HEK293 (cell line): ENCODE measurements around the gene KLK11.

Experiments
- CTCF ChIA-PET: fragments of 350-600 bp; formaldehyde crosslinking; extraction: SDS; loops from one replicate; lab custom pipeline; 2021; ENCODE audit warnings: antibody characterized with exemption; lab: Yijun Ruan, JAX
- POLR2A ChIA-PET: fragments of 300-600 bp; formaldehyde crosslinking; extraction: SDS; loops from one replicate; lab custom pipeline; 2020; ENCODE audit warnings: antibody characterized with exemption, inconsistent platforms; lab: Yijun Ruan, JAX
- H3K27ac ChIP-seq: fragments of 200-500 bp; sonication (Bioruptor generic); 2 replicates; pipeline ENCODE4 v1.5.1; 2014; ENCODE audit warnings: low read depth, low read length, control low read depth, inconsistent platforms; ENCODE audit errors: extremely low read depth
- H3K36me3 ChIP-seq, 2 experiments: fragments of 200-500 bp in 1 of 2; sonication (Bioruptor generic) in 1 of 2; 1 replicate in 1 of 2; 2 replicates in 1 of 2; pipeline ENCODE4 v1.5.1; 2014 to 2017; ENCODE audit warnings: inconsistent platforms in 2 of 2, low read length in 2 of 2; ENCODE audit not compliant: control insufficient read depth in 2 of 2, insufficient read depth in 1 of 2
- H3K4me1 ChIP-seq: fragments of 200-500 bp; sonication (Bioruptor generic); 2 replicates; pipeline ENCODE4 v1.5.1; 2014; ENCODE audit warnings: mild to moderate bottlenecking, low read length, inconsistent platforms; ENCODE audit not compliant: control insufficient read depth, insufficient read depth
- H3K4me3 ChIP-seq: 2 replicates; pipeline ENCODE4 v1.5.1; 2011; ENCODE audit warnings: low read depth, mild to moderate bottlenecking, control low read depth, low read length, moderate library complexity
- H3K9me3 ChIP-seq: fragments of 200-500 bp; sonication (Bioruptor generic); 2 replicates; pipeline ENCODE4 v1.5.1; 2014; ENCODE audit warnings: low read depth, low read length, inconsistent platforms; ENCODE audit not compliant: control insufficient read depth, insufficient read depth
- TCF7L2 ChIP-seq: IDR thresholded peaks from 2 replicates; pipeline ENCODE4 v1.6.1; 2011; ENCODE audit warnings: low read depth, mild to moderate bottlenecking, inconsistent platforms, low read length, moderate library complexity, borderline replicate concordance
- ZFHX2 ChIP-seq: fragments of 450-650 bp; formaldehyde crosslinking; conservative IDR thresholded peaks from 2 replicates; pipeline ENCODE4 v1.5.1; 2016; ENCODE audit warnings: missing biosample characterization, missing genetic modification characterization
- ZNF112 ChIP-seq: fragments of 450-650 bp; formaldehyde crosslinking; IDR thresholded peaks from 2 replicates; pipeline ENCODE4 v1.5.0; 2017; ENCODE audit warnings: missing biosample characterization, missing genetic modification characterization
- ZNF16 ChIP-seq: fragments of 450-650 bp; formaldehyde crosslinking; IDR thresholded peaks from 2 replicates; pipeline ENCODE4 v1.5.1; 2016; ENCODE audit warnings: low read depth, missing biosample characterization, missing genetic modification characterization
- ZNF223 ChIP-seq: fragments of 450-650 bp; formaldehyde crosslinking; IDR thresholded peaks from 2 replicates; pipeline ENCODE4 v1.5.1; 2016; ENCODE audit warnings: missing biosample characterization, missing genetic modification characterization
- ZNF266 ChIP-seq: fragments of 450-650 bp; formaldehyde crosslinking; IDR thresholded peaks from 2 replicates; pipeline ENCODE4 v1.5.1; 2016; ENCODE audit warnings: missing biosample characterization, missing genetic modification characterization, low read depth
- ZNF302 ChIP-seq: fragments of 450-650 bp; formaldehyde crosslinking; IDR thresholded peaks from 2 replicates; pipeline ENCODE4 v1.5.1; 2016; ENCODE audit warnings: missing biosample characterization, missing genetic modification characterization, low read depth
- ZNF335 ChIP-seq: fragments of 450-650 bp; formaldehyde crosslinking; conservative IDR thresholded peaks from 2 replicates; pipeline ENCODE4 v1.5.1; 2016; ENCODE audit warnings: missing biosample characterization, missing genetic modification characterization
- ZNF350 ChIP-seq: fragments of 450-650 bp; formaldehyde crosslinking; IDR thresholded peaks from 2 replicates; pipeline ENCODE4 v1.5.0; 2017; ENCODE audit warnings: missing biosample characterization, mild to moderate bottlenecking, missing genetic modification characterization
- ZNF404 ChIP-seq: fragments of 450-650 bp; formaldehyde crosslinking; IDR thresholded peaks from 2 replicates; pipeline ENCODE4 v1.5.1; 2017; ENCODE audit warnings: missing biosample characterization, missing genetic modification characterization
- ZNF560 ChIP-seq: fragments of 450-650 bp; formaldehyde crosslinking; IDR thresholded peaks from 2 replicates; pipeline ENCODE4 v1.5.1; 2017; ENCODE audit warnings: missing biosample characterization, missing genetic modification characterization, borderline replicate concordance
- ZNF585B ChIP-seq: fragments of 450-650 bp; formaldehyde crosslinking; IDR thresholded peaks from 2 replicates; pipeline ENCODE4 v1.5.1; 2016; ENCODE audit warnings: missing biosample characterization, missing genetic modification characterization
- ZNF707 ChIP-seq: fragments of 450-650 bp; formaldehyde crosslinking; IDR thresholded peaks from 2 replicates; pipeline ENCODE4 v1.5.1; 2016; ENCODE audit warnings: missing biosample characterization, missing genetic modification characterization
- ZNF785 ChIP-seq: fragments of 450-650 bp; formaldehyde crosslinking; IDR thresholded peaks from 2 replicates; pipeline ENCODE4 v1.5.1; 2016; ENCODE audit warnings: missing biosample characterization, missing genetic modification characterization
- ZNF830 ChIP-seq: fragments of 450-650 bp; IDR thresholded peaks from 2 replicates; pipeline ENCODE4 v1.5.0; 2018; ENCODE audit warnings: missing biosample characterization, missing genetic modification characterization, low read depth, mild to moderate bottlenecking, moderate library complexity
- TF ChIP-seq, protein P1 (sequence below): fragments of 450-650 bp; formaldehyde crosslinking; optimal IDR thresholded peaks from 2 replicates; pipeline ENCODE3; 2016; ENCODE audit warnings: missing biosample characterization, mild to moderate bottlenecking, missing genetic modification characterization
- TF ChIP-seq, protein P2 (sequence below): fragments of 450-650 bp; formaldehyde crosslinking; IDR thresholded peaks from 2 replicates; pipeline ENCODE4 v1.5.1; 2016; ENCODE audit warnings: missing biosample characterization, missing genetic modification characterization, borderline replicate concordance
- TF ChIP-seq, protein P3 (sequence below): fragments of 450-650 bp; formaldehyde crosslinking; IDR thresholded peaks from 2 replicates; pipeline ENCODE4 v1.5.1; 2016; ENCODE audit warnings: missing biosample characterization, missing genetic modification characterization
- TF ChIP-seq, protein P4 (sequence below): fragments of 450-650 bp; formaldehyde crosslinking; IDR thresholded peaks from 2 replicates; pipeline ENCODE4 v1.5.1; 2016; ENCODE audit warnings: missing biosample characterization, missing genetic modification characterization
- TF ChIP-seq, protein P5 (sequence below): fragments of 450-650 bp; formaldehyde crosslinking; IDR thresholded peaks from 2 replicates; pipeline ENCODE4 v1.5.1; 2017; ENCODE audit warnings: missing biosample characterization, missing genetic modification characterization

The KLK11 gene, protein sequence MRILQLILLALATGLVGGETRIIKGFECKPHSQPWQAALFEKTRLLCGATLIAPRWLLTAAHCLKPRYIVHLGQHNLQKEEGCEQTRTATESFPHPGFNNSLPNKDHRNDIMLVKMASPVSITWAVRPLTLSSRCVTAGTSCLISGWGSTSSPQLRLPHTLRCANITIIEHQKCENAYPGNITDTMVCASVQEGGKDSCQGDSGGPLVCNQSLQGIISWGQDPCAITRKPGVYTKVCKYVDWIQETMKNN

DNA sequence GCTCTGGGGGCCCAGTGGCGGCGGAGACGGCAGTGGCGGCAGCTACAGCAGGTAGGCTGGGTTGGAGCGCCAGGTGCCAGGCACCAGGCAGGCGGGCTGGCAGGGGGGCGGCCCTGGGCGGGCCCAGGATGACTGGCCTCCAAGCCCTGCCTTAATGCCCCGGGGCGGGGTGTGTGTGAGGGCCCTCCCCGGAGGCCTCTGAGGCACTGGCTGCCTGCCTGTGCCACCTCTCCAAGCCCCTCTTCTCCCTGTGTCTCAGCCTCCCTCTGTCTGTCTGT is at the start of gene KLK11:
Gene KLK11, minus strand, starts transcription at position 63 of the 278 bp plus-strand sequence. CDS start 985 bp downstream, outside the sequence.
- H3K4me1 ChIP-seq = no peaks in the 10 kb centered on the region
- H3K9me3 ChIP-seq = no peaks in the 10 kb centered on the region
- no peak within 1 kb of the TSS for H3K27ac ChIP-seq
- TF ChIP-seq ZNF223 (tag by site-specific recombination) (peak; percentile 39; the same call in 1 of the 2 replicates), ZNF112 (no peak)
- TF ChIP-seq, all 188 proteins: peak for 1
- CTCF ChIA-PET = interaction anchor here (2.1 kb wide), 1 partner anchor 10 kb away, joined by 10 read pairs; no protein-coding TSS in a partner anchor
- H3K36me3 ChIP-seq = no peaks in the 10 kb centered on the region
- no peak within 1 kb of the TSS for H3K4me3 ChIP-seq
- POLR2A ChIA-PET = no interaction called here

DNA sequence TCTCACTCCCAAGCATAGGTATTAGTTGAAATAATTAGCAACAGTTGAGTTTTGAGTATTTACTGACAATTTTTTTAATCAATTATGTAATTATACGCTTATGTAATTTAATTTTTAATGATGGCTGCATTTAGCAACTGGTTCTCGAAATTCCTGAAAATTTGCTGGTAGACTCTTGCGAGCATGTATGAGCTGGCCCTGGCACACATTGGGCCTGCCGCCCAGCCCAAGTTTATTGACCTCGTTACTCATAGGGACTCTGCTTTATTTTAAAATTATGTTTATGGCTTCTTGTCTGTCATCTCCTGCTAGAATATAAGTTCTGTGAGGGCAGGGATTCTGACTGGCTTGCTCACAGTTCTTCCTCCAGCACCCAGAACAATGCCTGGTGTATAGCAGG is 49.6 kb upstream of the KLK11 start:
- H3K27ac ChIP-seq = no peak overlapping the region
- H3K36me3 ChIP-seq = no peaks in the 10 kb centered on the region
- H3K4me3 ChIP-seq = no peak overlapping the region
- CTCF ChIA-PET = no interaction called here
- no peaks in the 10 kb centered on the region; the same call in 1 of the 2 replicates for H3K9me3 ChIP-seq
- POLR2A ChIA-PET = no interaction called here
- H3K4me1 ChIP-seq = no peaks in the 10 kb centered on the region
- TF ChIP-seq TCF7L2 (no peak), ZNF560 (tag by site-specific recombination) (no peak), ZNF266 (tag by site-specific recombination) (no peak), ZNF16 (no peak), ZNF830 (tag by site-specific recombination) (no peak)
- TF ChIP-seq, protein P1, sequence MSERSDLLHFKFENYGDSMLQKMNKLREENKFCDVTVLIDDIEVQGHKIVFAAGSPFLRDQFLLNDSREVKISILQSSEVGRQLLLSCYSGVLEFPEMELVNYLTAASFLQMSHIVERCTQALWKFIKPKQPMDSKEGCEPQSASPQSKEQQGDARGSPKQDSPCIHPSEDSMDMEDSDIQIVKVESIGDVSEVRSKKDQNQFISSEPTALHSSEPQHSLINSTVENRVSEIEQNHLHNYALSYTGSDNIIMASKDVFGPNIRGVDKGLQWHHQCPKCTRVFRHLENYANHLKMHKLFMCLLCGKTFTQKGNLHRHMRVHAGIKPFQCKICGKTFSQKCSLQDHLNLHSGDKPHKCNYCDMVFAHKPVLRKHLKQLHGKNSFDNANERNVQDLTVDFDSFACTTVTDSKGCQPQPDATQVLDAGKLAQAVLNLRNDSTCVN = no peak

DNA sequence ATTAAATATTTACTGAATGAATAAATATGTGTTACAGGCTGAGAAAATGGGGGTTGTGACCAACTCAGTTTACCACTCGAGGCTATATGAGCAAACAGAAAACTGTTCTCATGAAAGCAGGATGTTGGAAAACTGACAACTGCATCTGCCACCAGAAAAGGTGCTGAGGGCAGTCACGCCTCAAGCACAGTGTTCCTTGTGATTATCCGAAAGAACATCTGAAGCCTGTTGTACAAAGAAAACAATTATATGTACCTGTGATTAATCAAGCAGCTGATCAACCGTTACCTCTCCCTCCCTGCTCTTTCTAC is 44.6 kb upstream of the KLK11 start:
- TF ChIP-seq, protein P1 = no peak
- TF ChIP-seq ZNF335 (no peak), ZNF302 (tag by site-specific recombination) (no peak), ZNF707 (tag by site-specific recombination) (no peak)
- TF ChIP-seq, protein P2, sequence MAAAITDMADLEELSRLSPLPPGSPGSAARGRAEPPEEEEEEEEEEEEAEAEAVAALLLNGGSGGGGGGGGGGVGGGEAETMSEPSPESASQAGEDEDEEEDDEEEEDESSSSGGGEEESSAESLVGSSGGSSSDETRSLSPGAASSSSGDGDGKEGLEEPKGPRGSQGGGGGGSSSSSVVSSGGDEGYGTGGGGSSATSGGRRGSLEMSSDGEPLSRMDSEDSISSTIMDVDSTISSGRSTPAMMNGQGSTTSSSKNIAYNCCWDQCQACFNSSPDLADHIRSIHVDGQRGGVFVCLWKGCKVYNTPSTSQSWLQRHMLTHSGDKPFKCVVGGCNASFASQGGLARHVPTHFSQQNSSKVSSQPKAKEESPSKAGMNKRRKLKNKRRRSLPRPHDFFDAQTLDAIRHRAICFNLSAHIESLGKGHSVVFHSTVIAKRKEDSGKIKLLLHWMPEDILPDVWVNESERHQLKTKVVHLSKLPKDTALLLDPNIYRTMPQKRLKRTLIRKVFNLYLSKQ = no peak
- TF ChIP-seq, all 188 proteins: peak for 0
- Histone ChIP-seq H3K4me1 (no peaks in the 10 kb centered on the region), H3K36me3 (no peaks in the 10 kb centered on the region), H3K4me3 (no peak overlapping the region), H3K27ac (no peak overlapping the region), H3K9me3 (no peaks in the 10 kb centered on the region; the same call in 1 of the 2 replicates)
- POLR2A ChIA-PET = no interaction called here
- CTCF ChIA-PET = no interaction called here

DNA sequence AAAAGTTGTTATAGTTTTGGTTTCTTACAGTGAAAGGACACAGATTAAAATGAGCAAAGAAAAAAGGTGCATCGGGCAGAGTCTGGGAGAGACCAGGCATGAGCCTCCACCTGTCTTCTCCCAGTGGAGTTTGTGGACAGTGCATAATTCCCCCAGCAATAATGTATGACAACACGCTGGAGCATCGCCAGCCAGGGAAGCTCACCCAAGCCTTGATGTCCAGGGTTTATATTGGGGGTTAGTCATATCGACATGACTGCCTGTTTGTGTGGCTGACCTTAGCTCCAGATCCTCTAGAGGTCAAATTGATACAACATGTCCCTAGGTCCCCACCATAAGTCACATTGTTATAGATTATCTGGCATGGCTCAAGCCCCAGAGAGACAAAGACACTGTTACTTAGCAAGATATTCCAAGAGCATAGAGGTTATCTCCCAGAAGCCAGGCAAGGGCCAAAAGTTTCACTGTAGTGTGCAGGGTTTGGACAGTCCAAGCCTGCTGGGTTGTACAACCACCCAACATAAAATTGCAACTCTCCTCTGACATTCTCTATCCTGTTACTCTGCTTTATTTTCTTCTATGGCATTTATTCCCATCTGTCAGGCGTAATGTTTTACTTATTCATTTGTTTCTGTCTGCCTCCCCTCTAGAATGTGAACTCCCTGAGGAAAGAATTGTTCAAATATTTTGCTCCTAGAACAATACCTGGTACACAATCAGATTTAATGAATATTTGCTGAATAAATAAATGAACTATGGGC is 44.1 kb upstream of the KLK11 start:
- POLR2A ChIA-PET = no interaction called here
- CTCF ChIA-PET = no interaction called here
- TF ChIP-seq, protein P3, sequence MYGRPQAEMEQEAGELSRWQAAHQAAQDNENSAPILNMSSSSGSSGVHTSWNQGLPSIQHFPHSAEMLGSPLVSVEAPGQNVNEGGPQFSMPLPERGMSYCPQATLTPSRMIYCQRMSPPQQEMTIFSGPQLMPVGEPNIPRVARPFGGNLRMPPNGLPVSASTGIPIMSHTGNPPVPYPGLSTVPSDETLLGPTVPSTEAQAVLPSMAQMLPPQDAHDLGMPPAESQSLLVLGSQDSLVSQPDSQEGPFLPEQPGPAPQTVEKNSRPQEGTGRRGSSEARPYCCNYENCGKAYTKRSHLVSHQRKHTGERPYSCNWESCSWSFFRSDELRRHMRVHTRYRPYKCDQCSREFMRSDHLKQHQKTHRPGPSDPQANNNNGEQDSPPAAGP (tag by site-specific recombination) = no peak
- TF ChIP-seq ZNF585B = no peak
- no peak for TF ChIP-seq ZFHX2 (tag by site-specific recombination)
- TF ChIP-seq ZNF350 = no peak
- TF ChIP-seq, protein P4, sequence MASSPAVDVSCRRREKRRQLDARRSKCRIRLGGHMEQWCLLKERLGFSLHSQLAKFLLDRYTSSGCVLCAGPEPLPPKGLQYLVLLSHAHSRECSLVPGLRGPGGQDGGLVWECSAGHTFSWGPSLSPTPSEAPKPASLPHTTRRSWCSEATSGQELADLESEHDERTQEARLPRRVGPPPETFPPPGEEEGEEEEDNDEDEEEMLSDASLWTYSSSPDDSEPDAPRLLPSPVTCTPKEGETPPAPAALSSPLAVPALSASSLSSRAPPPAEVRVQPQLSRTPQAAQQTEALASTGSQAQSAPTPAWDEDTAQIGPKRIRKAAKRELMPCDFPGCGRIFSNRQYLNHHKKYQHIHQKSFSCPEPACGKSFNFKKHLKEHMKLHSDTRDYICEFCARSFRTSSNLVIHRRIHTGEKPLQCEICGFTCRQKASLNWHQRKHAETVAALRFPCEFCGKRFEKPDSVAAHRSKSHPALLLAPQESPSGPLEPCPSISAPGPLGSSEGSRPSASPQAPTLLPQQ (tag by site-specific recombination) = no peak
- no peak for TF ChIP-seq ZNF404 (tag by site-specific recombination)
- no peak for TF ChIP-seq ZNF785 (tag by site-specific recombination)
- TF ChIP-seq, protein P5, sequence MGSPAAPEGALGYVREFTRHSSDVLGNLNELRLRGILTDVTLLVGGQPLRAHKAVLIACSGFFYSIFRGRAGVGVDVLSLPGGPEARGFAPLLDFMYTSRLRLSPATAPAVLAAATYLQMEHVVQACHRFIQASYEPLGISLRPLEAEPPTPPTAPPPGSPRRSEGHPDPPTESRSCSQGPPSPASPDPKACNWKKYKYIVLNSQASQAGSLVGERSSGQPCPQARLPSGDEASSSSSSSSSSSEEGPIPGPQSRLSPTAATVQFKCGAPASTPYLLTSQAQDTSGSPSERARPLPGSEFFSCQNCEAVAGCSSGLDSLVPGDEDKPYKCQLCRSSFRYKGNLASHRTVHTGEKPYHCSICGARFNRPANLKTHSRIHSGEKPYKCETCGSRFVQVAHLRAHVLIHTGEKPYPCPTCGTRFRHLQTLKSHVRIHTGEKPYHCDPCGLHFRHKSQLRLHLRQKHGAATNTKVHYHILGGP (tag by site-specific recombination) = no peak

More for the DNA sequence above, 44.1 kb upstream of the KLK11 start:
- Histone ChIP-seq H3K27ac (no peak overlapping the region), H3K4me1 (no peaks in the 10 kb centered on the region), H3K36me3 (no peaks in the 10 kb centered on the region), H3K4me3 (no peak overlapping the region), H3K9me3 (no peaks in the 10 kb centered on the region; the same call in 1 of the 2 replicates)
